ENCODE data around the gene ZNF264.

The ZNF264 gene

GRCh38 chr19:57244513-57244912 lies 53.2 kb downstream of the ZNF264 start:
- no peak for DNase-seq (ENCODE audit: extremely low read depth in 1 of 2, low read depth in 1 of 2)

DNA sequence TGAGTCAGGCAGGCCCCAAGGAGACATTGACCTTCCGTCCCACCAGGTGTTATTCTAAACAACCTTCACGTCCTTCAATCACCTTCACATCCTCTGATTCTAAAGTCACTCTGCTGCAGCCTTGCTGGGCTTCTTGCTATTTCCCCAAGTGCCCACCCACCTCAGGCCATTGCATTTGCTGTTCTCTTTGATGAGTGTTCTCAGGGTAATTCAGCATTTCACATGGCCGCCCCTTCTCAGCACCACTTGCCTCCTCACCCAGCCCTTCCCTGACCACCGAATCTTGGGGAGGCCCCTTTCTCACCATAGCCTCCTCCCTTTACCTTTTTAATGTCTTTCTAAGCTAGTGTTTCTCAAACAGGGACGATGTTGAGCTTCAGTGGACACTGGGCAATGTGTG lies 53.8 kb downstream of the ZNF264 start:
- DNase-seq (ENCODE audit: extremely low read depth in 1 of 2, low read depth in 1 of 2): no peak

- no peak for DNase-seq (ENCODE audit: extremely low read depth in 1 of 2, low read depth in 1 of 2)
These were observed 54.7 kb downstream of the ZNF264 start for GRCh38 chr19:57245959-57246358.

- DNase-seq (ENCODE audit: extremely low read depth in 1 of 2, low read depth in 1 of 2): no peak
These were observed 57.3 kb downstream of the ZNF264 start for GRCh38 chr19:57248646-57249045.

- no peak for DNase-seq (ENCODE audit: extremely low read depth in 1 of 2, low read depth in 1 of 2)
These were observed 58.0 kb downstream of the ZNF264 start for GRCh38 chr19:57249329-57249728.

- DNase-seq (ENCODE audit: extremely low read depth in 1 of 2, low read depth in 1 of 2): peak in 1 of 2 donors; percentile 19
These were observed 62.5 kb downstream of the ZNF264 start for GRCh38 chr19:57253767-57254166.

DNA sequence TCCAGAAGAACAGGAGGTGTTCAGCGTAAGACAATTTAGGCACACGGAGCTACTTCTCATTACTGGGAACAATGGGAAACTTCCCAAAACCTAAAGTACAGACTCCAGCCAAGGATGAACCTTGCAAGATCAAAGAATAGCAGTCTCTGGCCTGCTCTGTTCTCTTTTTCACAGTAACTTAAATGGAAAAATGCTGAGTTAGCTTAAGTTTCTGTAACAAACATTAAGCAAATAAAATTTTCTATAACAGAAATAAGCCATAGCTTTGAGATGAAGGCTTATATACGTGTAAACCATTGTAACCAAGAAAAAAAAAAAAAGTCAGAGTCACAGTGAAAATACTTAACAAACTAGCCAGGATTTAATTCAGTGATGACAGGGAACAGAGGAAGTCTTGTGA lies 70.7 kb downstream of the ZNF264 start:
- no peak for DNase-seq (ENCODE audit: extremely low read depth in 1 of 2, low read depth in 1 of 2)

- no peak for DNase-seq (ENCODE audit: extremely low read depth in 1 of 2, low read depth in 1 of 2)
These were observed 72.0 kb downstream of the ZNF264 start for GRCh38 chr19:57263244-57263741.

DNA sequence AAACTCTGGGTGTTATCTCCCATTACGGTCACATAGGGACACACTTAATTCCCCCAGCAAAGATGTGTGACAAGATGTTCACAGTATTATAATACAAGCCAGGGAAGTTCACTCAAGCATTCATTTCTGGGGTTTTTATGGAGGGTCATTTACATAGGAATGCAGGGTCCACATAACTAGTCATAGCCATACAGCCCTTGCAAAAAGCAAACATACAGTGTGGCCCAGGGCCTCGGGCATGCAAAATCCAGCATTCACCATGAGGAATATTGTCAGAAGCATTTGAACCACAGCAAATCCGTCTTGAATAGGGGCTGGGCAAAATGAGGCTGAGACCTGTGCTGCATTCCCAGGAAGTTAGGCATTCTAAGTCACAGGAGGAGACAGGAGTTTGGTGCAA lies 76.0 kb downstream of the ZNF264 start:
- no peak for DNase-seq (ENCODE audit: extremely low read depth in 1 of 2, low read depth in 1 of 2)

GRCh38 chr19:57269515-57270250 lies 78.4 kb downstream of the ZNF264 start:
- DNase-seq (ENCODE audit: extremely low read depth in 1 of 2, low read depth in 1 of 2): no peak

DNA sequence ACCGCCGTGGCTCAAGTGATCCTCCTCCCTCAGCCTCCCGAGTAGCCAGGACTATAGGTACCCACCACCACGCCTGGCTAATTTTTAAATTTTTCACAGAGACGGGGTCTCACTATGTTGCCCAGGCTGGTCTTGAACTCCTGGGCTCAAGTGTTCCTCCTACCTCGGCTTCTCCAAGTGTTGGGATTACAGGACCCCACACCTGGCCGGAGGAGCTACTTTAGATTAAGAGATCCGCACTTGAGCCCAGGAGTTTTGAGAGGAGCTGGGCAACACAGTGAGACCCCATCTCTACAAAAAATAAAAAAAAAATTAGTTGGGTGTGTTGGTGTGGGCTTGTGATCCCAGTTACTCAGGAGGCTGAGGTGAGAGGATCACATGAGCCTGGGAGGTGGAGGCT lies 80.0 kb downstream of the ZNF264 start:
- DNase-seq (ENCODE audit: extremely low read depth in 1 of 2, low read depth in 1 of 2): no peak

Measured in stimulated activated CD8-positive, alpha-beta memory T cell treated with anti-CD3 and anti-CD28 coated beads, Interleukin-7, amount 100 ng/mL, for 48 hours (primary cell).